Ecto neural progenitor cell (in vitro differentiated cells): ENCODE data around the gene PSMD3.
"Not testable (repeated sequence)": the region's sequence is repeated elsewhere in the genome, so short reads cannot be mapped to it uniquely, and the experiment has no call there.

ENCODE experiments used
- DNase-seq: peaks from one replicate; pipeline ENCODE4 v3.0.0-alpha.2; 2018; ENCODE audit warnings: low spot score

PSMD3 gene

GRCh38 chr17:39980351-39981206 lies at the start of gene PSMD3:
PSMD3 (plus strand) TSS chr17:39980807; CDS start chr17:39980971, 164 bp downstream.
- peak; percentile 100 for DNase-seq

- DNase-seq: no peak
Observed at GRCh38 chr17:39933912-39934311, 46.7 kb upstream of the PSMD3 start.

GRCh38 chr17:39934324-39934723 lies 46.3 kb upstream of the PSMD3 start:
- DNase-seq: no peak

GRCh38 chr17:39935909-39936308 lies 44.7 kb upstream of the PSMD3 start:
- no peak for DNase-seq

- DNase-seq: no peak
Observed at GRCh38 chr17:39937447-39937846, 43.2 kb upstream of the PSMD3 start.

GRCh38 chr17:39938140-39938869 lies 42.3 kb upstream of the PSMD3 start:
- DNase-seq: no peak

GRCh38 chr17:39939106-39939505 lies 41.5 kb upstream of the PSMD3 start:
- DNase-seq: no peak

GRCh38 chr17:39939588-39940419 lies 40.8 kb upstream of the PSMD3 start:
- DNase-seq: no peak

GRCh38 chr17:39943702-39944392 lies 36.8 kb upstream of the PSMD3 start:
- no peak for DNase-seq

GRCh38 chr17:39944393-39944711 lies 36.3 kb upstream of the PSMD3 start:
- no peak for DNase-seq

- no peak for DNase-seq
Observed at GRCh38 chr17:39946551-39947330, 33.9 kb upstream of the PSMD3 start.

- not testable (repeated sequence) for DNase-seq
Observed at GRCh38 chr17:39948489-39948828, 32.1 kb upstream of the PSMD3 start.

GRCh38 chr17:39949028-39949427 lies 31.6 kb upstream of the PSMD3 start:
- no peak for DNase-seq

GRCh38 chr17:39950871-39951348 lies 29.7 kb upstream of the PSMD3 start:
- no peak for DNase-seq

- no peak for DNase-seq
Observed at GRCh38 chr17:39951924-39952679, 28.5 kb upstream of the PSMD3 start.

- peak; percentile 100 for DNase-seq
Observed at GRCh38 chr17:39952680-39953470, 27.7 kb upstream of the PSMD3 start.

GRCh38 chr17:39953471-39953888 lies 27.1 kb upstream of the PSMD3 start:
- no peak for DNase-seq

GRCh38 chr17:39954876-39955275 lies 25.7 kb upstream of the PSMD3 start:
- no peak for DNase-seq

GRCh38 chr17:39955726-39956225 lies 24.8 kb upstream of the PSMD3 start:
- DNase-seq: no peak
